HepG2 (cell line): ENCODE data around the gene TVP23A. TPM values are rescaled to one million over a fixed set of nuclear protein-coding genes. Genes with fewer than 3 reads are reported as not detected.

Experiments used
- ARNTL ChIP-seq: sonication (generic); formaldehyde crosslinking; IDR thresholded peaks from 2 replicates; pipeline ENCODE4 v1.4.0; 2020; ENCODE audit warnings: mild to moderate bottlenecking, missing genetic modification reagents
- ATF7 ChIP-seq, 2 experiments: fragments of 450-650 bp in 1 of 2; sonication (generic) in 1 of 2; formaldehyde crosslinking in 1 of 2; IDR thresholded peaks; 2 replicates each; pipeline versions ENCODE4 v1.4.0 to v1.6.1; 2016 to 2020; ENCODE audit warnings: antibody characterized with exemption in 1 of 2, mild to moderate bottlenecking in 1 of 2, missing genetic modification reagents in 1 of 2
- GZF1 ChIP-seq: sonication (generic); formaldehyde crosslinking; IDR thresholded peaks from 2 replicates; pipeline ENCODE4 v1.5.1; 2020; ENCODE audit warnings: mild to moderate bottlenecking, missing genetic modification reagents
- HOXA3 ChIP-seq: sonication (generic); formaldehyde crosslinking; IDR thresholded peaks from 2 replicates; pipeline ENCODE4 v1.5.0; 2020; ENCODE audit warnings: missing genetic modification reagents
- JUND ChIP-seq: sonication (generic); formaldehyde crosslinking; IDR thresholded peaks from 2 replicates; pipeline ENCODE4 v1.8.0; 2022; ENCODE audit warnings: mild to moderate bottlenecking, missing genetic modification reagents
- KLF12 ChIP-seq: sonication (generic); formaldehyde crosslinking; IDR thresholded peaks from 2 replicates; pipeline ENCODE4 v1.4.0; 2020; ENCODE audit warnings: missing genetic modification reagents, borderline replicate concordance
- MBD4 ChIP-seq: IDR thresholded peaks from 2 replicates; pipeline ENCODE4 v1.6.1; 2012; ENCODE audit warnings: low read length, inconsistent platforms, borderline replicate concordance
- NR2C2 ChIP-seq: sonication (generic); formaldehyde crosslinking; IDR thresholded peaks from 2 replicates; pipeline ENCODE4 v1.4.0; 2020; ENCODE audit warnings: missing genetic modification reagents, mild to moderate bottlenecking, moderate library complexity, borderline replicate concordance
- SP1 ChIP-seq, 2 experiments: fragments of 450-650 bp in 1 of 2; sonication (generic) in 1 of 2; formaldehyde crosslinking in 1 of 2; IDR thresholded peaks; 2 replicates each; pipeline versions ENCODE4 v1.4.0 to v1.6.1; 2016 to 2020; ENCODE audit warnings: missing genetic modification reagents in 1 of 2
- SRSF4 ChIP-seq: fragments of 200-400 bp; formaldehyde crosslinking; IDR thresholded peaks from one replicate; pipeline ENCODE4 v1.6.1; 2018; ENCODE audit warnings: mild to moderate bottlenecking, low read depth, low read length, moderate library complexity; ENCODE audit not compliant: poor library complexity, severe bottlenecking
- SYNCRIP ChIP-seq: fragments of 200-400 bp; formaldehyde crosslinking; IDR thresholded peaks from 2 replicates; pipeline ENCODE4 v1.6.1; 2018; ENCODE audit warnings: mild to moderate bottlenecking, low read depth, low read length; ENCODE audit not compliant: insufficient read depth
- ZBTB7A ChIP-seq: sonication (generic); formaldehyde crosslinking; IDR thresholded peaks from 2 replicates; pipeline ENCODE4 v1.8.0; 2022; ENCODE audit warnings: mild to moderate bottlenecking, missing genetic modification reagents
- ZFP1 ChIP-seq: IDR thresholded peaks from 2 replicates; pipeline ENCODE4 v1.6.1; 2016
- ZNF674 ChIP-seq: sonication (generic); formaldehyde crosslinking; IDR thresholded peaks from 2 replicates; pipeline ENCODE4 v1.5.0; 2020; ENCODE audit warnings: low read depth, mild to moderate bottlenecking, missing genetic modification reagents
- ZNF788 ChIP-seq: sonication (generic); formaldehyde crosslinking; IDR thresholded peaks from 2 replicates; pipeline ENCODE4 v1.5.0; 2020; ENCODE audit warnings: mild to moderate bottlenecking, missing genetic modification reagents, borderline replicate concordance
- polyA plus RNA-seq, 8 experiments: library from polyadenylated mRNA; depleted of rRNA in 3 of 8; stranded (reverse) in 7 of 8; unstranded in 1 of 8; fragments of >200 nt; fragmentation: Illumina TruSeq in 4 of 8; extraction: Trizol in 4 of 8; gene quantifications; 2 replicates each; pipeline versions ENCODE4 v1.2.1 to v1.2.3, GENCODE V29; 2011 to 2016; ENCODE audit warnings: low read depth in 4 of 8, missing spikeins in 1 of 8, mixed read lengths in 1 of 8; ENCODE audit not compliant: insufficient read depth in 1 of 8
- total RNA-seq, 5 experiments: library from RNA; depleted of rRNA; stranded (reverse); fragments of >200 nt; fragmentation: Illumina TruSeq; extraction: Trizol; gene quantifications; 2 replicates each; pipeline ENCODE4 v1.2.3, GENCODE V29; 2016; ENCODE audit warnings: low read depth in 1 of 5
- TF ChIP-seq, protein P1 (sequence below): sonication (generic); formaldehyde crosslinking; IDR thresholded peaks from 2 replicates; pipeline ENCODE4 v1.4.0; 2020; ENCODE audit warnings: mild to moderate bottlenecking, missing genetic modification reagents
- TF ChIP-seq, protein P2 (sequence below): IDR thresholded peaks from 2 replicates; pipeline ENCODE4 v1.6.1; 2016
- TF ChIP-seq, protein P3 (sequence below): sonication (generic); formaldehyde crosslinking; IDR thresholded peaks from 2 replicates; pipeline ENCODE4 v1.5.1; 2020; ENCODE audit warnings: mild to moderate bottlenecking, missing genetic modification reagents, borderline replicate concordance
- TF ChIP-seq, protein P4 (sequence below): sonication (generic); formaldehyde crosslinking; IDR thresholded peaks from 2 replicates; pipeline ENCODE4 v1.4.0; 2020; ENCODE audit warnings: missing genetic modification reagents
- TF ChIP-seq, protein P5 (sequence below): sonication (generic); formaldehyde crosslinking; IDR thresholded peaks from 2 replicates; pipeline ENCODE4 v1.4.0; 2020; ENCODE audit warnings: low read depth, mild to moderate bottlenecking, missing genetic modification reagents

The TVP23A gene
- total and polyA plus RNA-seq, 2 of the 13 experiments (the other 11 are each of a cell fraction or from before 2014, with no cell fraction given): not detected

DNA sequence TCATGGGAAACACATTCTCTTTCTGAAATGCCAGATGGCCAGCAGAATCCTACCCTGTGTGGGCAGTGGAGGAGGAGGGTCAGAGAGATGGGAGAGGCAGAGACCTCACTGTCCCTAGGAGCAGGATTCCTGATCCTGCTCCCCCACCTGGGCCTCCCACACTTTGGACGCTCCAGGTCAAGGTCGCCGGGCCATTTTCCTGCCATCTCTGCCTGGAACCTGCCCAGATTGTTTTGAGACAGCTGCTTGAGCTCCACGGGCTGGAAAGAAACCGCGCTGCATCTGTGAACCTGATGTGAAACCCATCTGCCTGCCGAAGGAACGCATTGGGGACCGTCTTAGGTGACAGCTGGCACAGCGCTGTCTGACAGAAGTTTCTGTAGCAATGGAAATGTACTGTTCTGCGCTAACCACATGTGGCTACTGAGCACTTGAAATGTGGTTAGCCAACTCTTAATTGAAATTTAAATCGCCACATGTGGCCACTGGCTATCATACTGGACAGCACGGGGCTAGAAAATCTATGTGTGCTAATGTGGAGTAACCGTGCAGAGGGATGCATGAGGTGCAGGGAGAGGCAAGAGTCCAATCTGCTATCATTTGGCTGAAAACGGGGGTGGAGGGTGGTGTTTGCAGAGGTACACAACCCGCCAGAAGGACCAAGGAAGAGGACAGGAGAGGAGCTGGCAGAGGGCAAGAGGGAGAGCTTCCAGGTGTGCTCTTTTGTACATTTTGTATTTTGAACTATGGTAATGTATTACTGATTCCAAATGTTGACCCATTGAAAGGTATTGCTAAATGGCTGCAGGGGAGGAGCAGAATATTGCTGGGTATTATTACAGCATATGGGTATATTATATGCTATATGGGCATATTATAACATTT, 90.3 kb downstream of the TVP23A start (continued):
- TF ChIP-seq, protein P1, sequence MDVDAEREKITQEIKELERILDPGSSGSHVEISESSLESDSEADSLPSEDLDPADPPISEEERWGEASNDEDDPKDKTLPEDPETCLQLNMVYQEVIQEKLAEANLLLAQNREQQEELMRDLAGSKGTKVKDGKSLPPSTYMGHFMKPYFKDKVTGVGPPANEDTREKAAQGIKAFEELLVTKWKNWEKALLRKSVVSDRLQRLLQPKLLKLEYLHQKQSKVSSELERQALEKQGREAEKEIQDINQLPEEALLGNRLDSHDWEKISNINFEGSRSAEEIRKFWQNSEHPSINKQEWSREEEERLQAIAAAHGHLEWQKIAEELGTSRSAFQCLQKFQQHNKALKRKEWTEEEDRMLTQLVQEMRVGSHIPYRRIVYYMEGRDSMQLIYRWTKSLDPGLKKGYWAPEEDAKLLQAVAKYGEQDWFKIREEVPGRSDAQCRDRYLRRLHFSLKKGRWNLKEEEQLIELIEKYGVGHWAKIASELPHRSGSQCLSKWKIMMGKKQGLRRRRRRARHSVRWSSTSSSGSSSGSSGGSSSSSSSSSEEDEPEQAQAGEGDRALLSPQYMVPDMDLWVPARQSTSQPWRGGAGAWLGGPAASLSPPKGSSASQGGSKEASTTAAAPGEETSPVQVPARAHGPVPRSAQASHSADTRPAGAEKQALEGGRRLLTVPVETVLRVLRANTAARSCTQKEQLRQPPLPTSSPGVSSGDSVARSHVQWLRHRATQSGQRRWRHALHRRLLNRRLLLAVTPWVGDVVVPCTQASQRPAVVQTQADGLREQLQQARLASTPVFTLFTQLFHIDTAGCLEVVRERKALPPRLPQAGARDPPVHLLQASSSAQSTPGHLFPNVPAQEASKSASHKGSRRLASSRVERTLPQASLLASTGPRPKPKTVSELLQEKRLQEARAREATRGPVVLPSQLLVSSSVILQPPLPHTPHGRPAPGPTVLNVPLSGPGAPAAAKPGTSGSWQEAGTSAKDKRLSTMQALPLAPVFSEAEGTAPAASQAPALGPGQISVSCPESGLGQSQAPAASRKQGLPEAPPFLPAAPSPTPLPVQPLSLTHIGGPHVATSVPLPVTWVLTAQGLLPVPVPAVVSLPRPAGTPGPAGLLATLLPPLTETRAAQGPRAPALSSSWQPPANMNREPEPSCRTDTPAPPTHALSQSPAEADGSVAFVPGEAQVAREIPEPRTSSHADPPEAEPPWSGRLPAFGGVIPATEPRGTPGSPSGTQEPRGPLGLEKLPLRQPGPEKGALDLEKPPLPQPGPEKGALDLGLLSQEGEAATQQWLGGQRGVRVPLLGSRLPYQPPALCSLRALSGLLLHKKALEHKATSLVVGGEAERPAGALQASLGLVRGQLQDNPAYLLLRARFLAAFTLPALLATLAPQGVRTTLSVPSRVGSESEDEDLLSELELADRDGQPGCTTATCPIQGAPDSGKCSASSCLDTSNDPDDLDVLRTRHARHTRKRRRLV: no peak
- TF ChIP-seq SRSF4: no peak
- TF ChIP-seq ARNTL (CRISPR knock-in tag): no peak
- no peak for TF ChIP-seq JUND
- TF ChIP-seq SYNCRIP: no peak
- peak; percentile 84 for TF ChIP-seq HOXA3 (CRISPR knock-in tag)
- peak; percentile 92; the same call in 1 of the 2 replicates for TF ChIP-seq GZF1 (CRISPR knock-in tag)
- no peak for TF ChIP-seq ZBTB7A (CRISPR knock-in tag)
- peak; percentile 70; the same call in 1 of the 2 replicates for TF ChIP-seq ZNF788 (CRISPR knock-in tag)
- TF ChIP-seq ZFP1 (CRISPR knock-in tag): no peak
- TF ChIP-seq, protein P2, sequence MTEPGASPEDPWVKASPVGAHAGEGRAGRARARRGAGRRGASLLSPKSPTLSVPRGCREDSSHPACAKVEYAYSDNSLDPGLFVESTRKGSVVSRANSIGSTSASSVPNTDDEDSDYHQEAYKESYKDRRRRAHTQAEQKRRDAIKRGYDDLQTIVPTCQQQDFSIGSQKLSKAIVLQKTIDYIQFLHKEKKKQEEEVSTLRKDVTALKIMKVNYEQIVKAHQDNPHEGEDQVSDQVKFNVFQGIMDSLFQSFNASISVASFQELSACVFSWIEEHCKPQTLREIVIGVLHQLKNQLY (CRISPR knock-in tag): no peak
- TF ChIP-seq, protein P3, sequence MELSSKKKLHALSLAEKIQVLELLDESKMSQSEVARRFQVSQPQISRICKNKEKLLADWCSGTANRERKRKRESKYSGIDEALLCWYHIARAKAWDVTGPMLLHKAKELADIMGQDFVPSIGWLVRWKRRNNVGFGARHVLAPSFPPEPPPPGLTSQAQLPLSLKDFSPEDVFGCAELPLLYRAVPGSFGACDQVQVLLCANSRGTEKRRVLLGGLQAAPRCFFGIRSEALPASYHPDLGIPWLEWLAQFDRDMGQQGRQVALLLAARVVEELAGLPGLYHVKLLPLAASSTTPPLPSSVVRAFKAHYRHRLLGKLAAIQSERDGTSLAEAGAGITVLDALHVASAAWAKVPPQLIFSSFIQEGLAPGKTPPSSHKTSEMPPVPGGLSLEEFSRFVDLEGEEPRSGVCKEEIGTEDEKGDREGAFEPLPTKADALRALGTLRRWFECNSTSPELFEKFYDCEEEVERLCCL: 0 out of 2 replicates have a peak, but pooled peaks have one; percentile 42
- TF ChIP-seq NR2C2 (CRISPR knock-in tag): peak; percentile 90
- no peak for TF ChIP-seq ATF7 (IDR thresholded peaks at IDR 0.05)
- no peak for TF ChIP-seq ATF7 (CRISPR knock-in tag; IDR thresholded peaks at IDR 0.05)
- TF ChIP-seq, protein P4, sequence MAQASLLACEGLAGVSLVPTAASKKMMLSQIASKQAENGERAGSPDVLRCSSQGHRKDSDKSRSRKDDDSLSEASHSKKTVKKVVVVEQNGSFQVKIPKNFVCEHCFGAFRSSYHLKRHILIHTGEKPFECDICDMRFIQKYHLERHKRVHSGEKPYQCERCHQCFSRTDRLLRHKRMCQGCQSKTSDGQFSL (CRISPR knock-in tag): peak; percentile 95
- TF ChIP-seq KLF12: no peak
- TF ChIP-seq, protein P5, sequence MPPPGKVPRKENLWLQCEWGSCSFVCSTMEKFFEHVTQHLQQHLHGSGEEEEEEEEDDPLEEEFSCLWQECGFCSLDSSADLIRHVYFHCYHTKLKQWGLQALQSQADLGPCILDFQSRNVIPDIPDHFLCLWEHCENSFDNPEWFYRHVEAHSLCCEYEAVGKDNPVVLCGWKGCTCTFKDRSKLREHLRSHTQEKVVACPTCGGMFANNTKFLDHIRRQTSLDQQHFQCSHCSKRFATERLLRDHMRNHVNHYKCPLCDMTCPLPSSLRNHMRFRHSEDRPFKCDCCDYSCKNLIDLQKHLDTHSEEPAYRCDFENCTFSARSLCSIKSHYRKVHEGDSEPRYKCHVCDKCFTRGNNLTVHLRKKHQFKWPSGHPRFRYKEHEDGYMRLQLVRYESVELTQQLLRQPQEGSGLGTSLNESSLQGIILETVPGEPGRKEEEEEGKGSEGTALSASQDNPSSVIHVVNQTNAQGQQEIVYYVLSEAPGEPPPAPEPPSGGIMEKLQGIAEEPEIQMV (CRISPR knock-in tag): no peak
- no peak for TF ChIP-seq MBD4
- TF ChIP-seq SP1 (IDR thresholded peaks at IDR 0.05): no peak
- no peak for TF ChIP-seq SP1 (CRISPR knock-in tag; IDR thresholded peaks at IDR 0.05)
- no peak for TF ChIP-seq ZNF674 (CRISPR knock-in tag)
